Ascending aorta (tissue), 2 donors: ENCODE measurements around the gene HOXB3. TPM values are rescaled to one million over a fixed set of nuclear protein-coding genes. Genes with fewer than 3 reads are reported as not detected.

Source experiments
- DNase-seq, 2 donors: peaks; one replicate each; pipeline ENCODE4 v3.0.0-alpha.2; 2019; ENCODE audit warnings: low spot score in 2 of 2
- H3K27ac ChIP-seq, 2 donors: fragments of 200-600 bp; sonication (generic); one replicate each; pipeline ENCODE4 v1.5.1; 2016 to 2017; ENCODE audit warnings: mild to moderate bottlenecking in 1 of 2
- H3K27me3 ChIP-seq: fragments of 200-600 bp; sonication (generic); one replicate; pipeline ENCODE4 v1.5.1; 2017
- H3K36me3 ChIP-seq, 2 donors: fragments of 200-600 bp; sonication (generic); one replicate each; pipeline ENCODE4 v1.5.1; 2016
- H3K4me1 ChIP-seq, 2 donors: fragments of 200-600 bp; sonication (generic); one replicate each; pipeline ENCODE4 v1.5.1; 2016 to 2017; ENCODE audit warnings: mild to moderate bottlenecking in 1 of 2
- H3K4me3 ChIP-seq, 2 donors: fragments of 200-600 bp; sonication (generic); one replicate each; pipeline ENCODE4 v1.5.1; 2016 to 2017; ENCODE audit warnings: mild to moderate bottlenecking in 1 of 2
- H3K9me3 ChIP-seq, 2 donors: fragments of 200-600 bp; sonication (generic); one replicate each; pipeline ENCODE4 v1.5.1; 2016
- CTCF ChIP-seq, 3 experiments: fragments of 200-600 bp in 2 of 3; fragments of 450-650 bp in 1 of 3; sonication (generic) in 2 of 3; IDR thresholded peaks; one replicate each; pipeline ENCODE4 v1.5.1; 2016 to 2019; ENCODE audit warnings: antibody characterized with exemption in 3 of 3, mild to moderate bottlenecking in 1 of 3, moderate library complexity in 1 of 3
- intact Hi-C: fragments of 100-400 bp; cut with DNase I; formaldehyde crosslinking; loops from one replicate; pipeline ENCODE4 v1.15.1; 2023
- total RNA-seq: library from RNA; depleted of rRNA; stranded (reverse); fragments of >200 nt; gene quantifications from one replicate; pipeline ENCODE4 v1.1.0, GENCODE V29; 2016

Gene HOXB3
- total RNA-seq, 1 donor from 2014 or later, result 19.3 TPM

- TF ChIP-seq CTCF (IDR thresholded peaks at IDR 0.05), result no peak
- Histone ChIP-seq H3K9me3 (no peaks in the 10 kb centered on the region), H3K27ac (peak overlapping the region; percentile 84 to 97), H3K27me3 (no peaks in the 10 kb centered on the region), H3K36me3 (no peaks in the 10 kb centered on the region), H3K4me3 (peak overlapping the region in 1 of 2 donors; percentile 80), H3K4me1 (peaks cover 15 to 70% of the 10 kb centered on the region in 2 donors)
- intact Hi-C loops, result no loop called here
- DNase-seq, result no peak
These were observed 31.8 kb downstream of the HOXB3 start for GRCh38 chr17:48558057-48558830.

GRCh38 chr17:48556576-48557401 lies 33.3 kb downstream of the HOXB3 start:
- peaks cover 3 to 5% of the 10 kb centered on the region in 2 donors for H3K36me3 ChIP-seq
- no peak for TF ChIP-seq CTCF (IDR thresholded peaks at IDR 0.05)
- DNase-seq, result no peak
- H3K4me1 ChIP-seq, result peaks cover 15 to 72% of the 10 kb centered on the region in 2 donors
- peak overlapping the region; percentile 84 to 97 for H3K27ac ChIP-seq
- no peaks in the 10 kb centered on the region for H3K27me3 ChIP-seq
- H3K9me3 ChIP-seq, result no peaks in the 10 kb centered on the region
- peak overlapping the region; percentile 12 to 80 for H3K4me3 ChIP-seq
- intact Hi-C loops, result no loop called here

- no peak for TF ChIP-seq CTCF (IDR thresholded peaks at IDR 0.05)
- peaks cover 9 to 10% of the 10 kb centered on the region in 2 donors for H3K36me3 ChIP-seq
- H3K4me1 ChIP-seq, result peaks cover 15 to 68% of the 10 kb centered on the region in 2 donors
- peak overlapping the region; percentile 84 to 97 for H3K27ac ChIP-seq
- intact Hi-C loops, result no loop called here
- H3K9me3 ChIP-seq, result no peaks in the 10 kb centered on the region
- H3K27me3 ChIP-seq, result no peaks in the 10 kb centered on the region
- peak overlapping the region; percentile 71 to 80 for H3K4me3 ChIP-seq
- DNase-seq, result no peak
These were observed 33.8 kb downstream of the HOXB3 start for GRCh38 chr17:48556229-48556575.

- DNase-seq, result no peak
- intact Hi-C loops, result loop anchor here (2.0 kb wide), 1 partner anchor 15 kb away; no protein-coding TSS in a partner anchor
- Histone ChIP-seq H3K27ac (peak overlapping the region; percentile 84 to 97), H3K27me3 (no peaks in the 10 kb centered on the region), H3K4me1 (peaks cover 15 to 64% of the 10 kb centered on the region in 2 donors), H3K4me3 (peak overlapping the region; percentile 71 to 80), H3K9me3 (no peaks in the 10 kb centered on the region), H3K36me3 (peaks cover 12 to 13% of the 10 kb centered on the region in 2 donors)
- peak in 1 of 3 experiments; percentile 27 for TF ChIP-seq CTCF (IDR thresholded peaks at IDR 0.05)
These were observed 34.5 kb downstream of the HOXB3 start for GRCh38 chr17:48555258-48556228.
